GM21526 (cell line): ENCODE results near the gene IL23A.
A peak's percentile ranks its signal among the peaks of the same experiment; 100 is the strongest.

Experiments
- ATAC-seq: cut with Tn5 transposase; IDR thresholded peaks from one replicate; pipeline ENCODE4 v1.9.1; 2021; ENCODE audit warnings: moderate library complexity; ENCODE audit not compliant: unreplicated experiment, low FRiP score

Gene IL23A

DNA sequence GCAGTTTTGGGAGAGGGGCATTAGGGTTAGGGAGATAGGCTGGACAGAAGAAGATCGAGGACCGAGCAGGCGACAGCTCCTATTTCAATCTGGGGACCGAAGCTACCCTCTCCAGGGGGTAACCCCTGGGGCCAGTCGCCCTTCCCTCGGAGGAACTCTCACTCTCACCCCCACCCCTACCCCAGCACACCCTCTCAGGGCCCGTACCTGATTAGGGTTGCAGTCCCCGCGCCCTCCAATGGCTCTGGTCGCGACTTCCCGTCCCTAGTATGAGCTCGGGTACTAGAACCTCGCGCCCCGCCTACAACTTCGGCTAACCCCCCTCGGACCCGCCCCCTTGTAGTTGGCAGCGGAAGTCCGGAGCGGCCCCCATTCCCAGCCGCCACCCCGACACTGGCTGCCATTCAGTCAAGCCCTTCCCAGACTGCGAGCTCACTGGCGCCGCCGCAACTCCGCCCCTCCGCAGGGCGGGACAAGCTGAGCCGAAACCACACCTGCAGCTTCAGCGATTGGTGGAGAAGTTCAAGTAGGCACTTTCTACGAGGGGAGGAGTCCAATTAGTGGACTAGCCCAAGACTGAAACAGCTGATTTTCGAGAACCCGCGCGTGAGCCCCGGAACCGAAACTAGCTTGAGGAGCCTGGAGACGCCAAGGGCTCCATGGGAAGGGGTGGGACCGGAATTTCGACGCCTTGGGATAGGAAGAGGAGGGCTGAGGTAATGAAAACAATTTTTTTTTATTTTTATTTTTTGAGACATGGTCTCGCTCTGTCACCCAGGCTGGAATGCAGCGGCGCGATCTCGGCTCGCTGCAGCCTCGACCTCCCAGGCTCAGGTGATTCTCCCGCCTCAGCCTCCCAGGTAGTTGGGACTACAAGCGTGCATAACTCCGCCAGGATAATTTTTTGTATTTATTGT, 21.4 kb downstream of the IL23A start, which contains the start of gene STAT2:
Gene STAT2 (minus strand): TSS at position 257 of the 917 bp plus-strand sequence. CDS start 3,536 bp downstream, outside the sequence.
- peak; percentile 89 for ATAC-seq

DNA sequence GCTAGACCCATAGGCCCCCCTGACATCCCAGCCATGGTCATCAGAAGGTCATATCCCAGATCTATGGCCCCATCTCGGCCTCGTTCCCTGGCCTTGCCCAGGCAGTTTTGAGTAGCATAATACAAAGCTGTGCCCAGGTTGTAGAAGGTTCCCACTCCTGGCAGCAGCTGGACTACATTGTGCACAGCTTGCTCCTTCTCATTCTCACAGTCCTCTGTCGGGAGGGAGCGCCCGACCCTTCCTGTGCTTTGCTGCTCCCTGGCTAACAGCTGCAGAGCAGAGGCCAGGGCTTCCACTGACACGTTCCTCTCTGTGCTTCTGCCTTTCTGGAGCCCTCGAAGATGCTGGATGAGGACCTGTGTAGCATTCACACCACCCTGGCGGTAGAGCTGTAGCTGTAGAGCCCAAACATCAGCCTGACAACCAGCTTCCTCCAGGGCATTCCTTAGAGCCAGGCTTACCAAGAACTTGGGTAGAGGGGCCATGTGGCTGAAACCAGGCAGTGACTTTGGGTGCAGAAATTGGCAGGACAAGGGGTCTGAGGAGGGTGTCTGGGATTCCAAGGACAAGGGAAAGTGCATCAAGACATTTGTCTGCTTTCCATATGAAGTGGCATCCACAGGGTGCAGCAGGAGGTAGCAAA, 22.9 kb downstream of the IL23A start:
- ATAC-seq = no peak

DNA sequence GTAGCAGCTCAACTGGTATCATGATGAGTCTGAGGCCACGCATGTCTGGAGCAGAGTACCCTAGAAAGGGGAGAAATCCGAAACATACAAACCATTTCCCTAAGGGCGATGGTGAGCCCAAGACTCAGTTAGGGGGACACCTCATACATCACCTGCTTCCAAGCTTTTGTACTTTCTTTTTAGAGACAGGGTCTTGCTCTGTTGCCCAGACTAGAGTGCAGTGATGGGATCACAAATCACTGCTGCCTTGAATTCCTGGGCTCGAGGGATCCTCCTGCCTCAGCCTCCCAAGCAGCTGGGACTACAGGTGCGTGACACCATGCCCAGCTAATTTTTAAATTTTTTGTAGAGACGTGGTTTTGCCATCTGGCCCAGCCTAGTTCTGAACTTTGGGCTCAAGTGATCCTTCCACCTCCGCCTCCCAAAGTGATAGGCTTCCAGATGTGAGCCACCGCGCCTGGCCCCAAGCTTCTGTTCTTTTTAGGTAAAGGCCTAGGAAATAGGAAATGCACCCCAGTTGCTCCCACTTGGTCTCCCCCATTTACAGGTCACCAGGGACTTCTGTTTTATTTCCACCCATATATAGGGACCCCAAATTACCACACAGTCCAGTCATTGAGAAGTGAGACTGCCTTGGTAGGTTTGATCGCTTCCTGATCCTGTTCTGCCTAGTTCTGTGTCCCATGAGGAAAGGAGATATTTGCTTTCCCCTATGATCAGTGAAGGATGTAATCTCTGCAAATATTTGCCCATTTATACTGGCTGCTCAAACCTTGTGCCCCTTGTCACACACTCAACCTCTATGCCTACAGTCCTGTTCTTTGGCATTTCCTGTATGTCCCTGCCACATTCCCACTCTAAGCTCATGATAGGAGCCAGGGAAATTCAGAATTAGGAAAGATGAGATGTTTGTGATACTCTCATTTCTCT, 23.7 kb downstream of the IL23A start, which contains the start of gene APOF:
Gene APOF (minus strand): TSS at position 728 of the 930 bp plus-strand sequence. CDS start 112 bp downstream, at position 616.
- no peak for ATAC-seq

DNA sequence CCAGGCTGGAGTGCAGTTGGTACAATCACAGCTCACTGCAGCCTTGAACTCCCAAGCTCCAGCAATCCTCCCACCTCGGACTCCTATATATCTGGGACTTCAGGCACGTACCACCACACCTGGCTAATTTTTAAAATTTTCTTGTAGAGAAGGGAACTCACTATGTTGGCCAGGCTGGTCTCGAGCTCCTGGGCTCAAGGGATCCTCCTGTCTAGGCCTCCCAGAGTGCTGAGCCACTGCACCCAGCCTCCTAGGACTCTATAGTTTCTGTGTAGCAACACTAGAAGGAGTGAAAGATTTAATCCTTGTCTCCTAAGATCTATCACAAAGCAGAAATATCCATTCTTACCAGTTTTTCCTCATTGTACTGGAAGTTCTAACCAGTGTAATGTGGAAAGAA, 28.3 kb downstream of the IL23A start:
- ATAC-seq = no peak

DNA sequence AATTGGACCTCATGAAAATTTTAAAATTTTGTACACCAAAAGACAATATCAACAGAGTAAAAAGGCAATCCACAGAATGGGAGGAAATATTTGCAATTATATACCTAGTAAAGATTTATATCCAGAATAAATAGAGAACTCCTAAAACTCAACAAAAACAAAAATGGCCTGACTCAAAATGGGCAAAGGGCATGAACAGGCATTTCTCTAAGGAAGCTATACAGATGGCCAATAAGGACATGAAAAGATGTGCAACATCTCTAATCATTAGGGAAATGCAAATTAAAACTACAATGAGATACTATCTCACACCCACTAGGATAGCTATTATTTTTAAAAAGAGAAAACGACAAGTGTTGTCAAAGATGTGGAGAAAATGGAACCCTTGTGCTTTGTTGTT, 34.8 kb downstream of the IL23A start:
- no peak for ATAC-seq

DNA sequence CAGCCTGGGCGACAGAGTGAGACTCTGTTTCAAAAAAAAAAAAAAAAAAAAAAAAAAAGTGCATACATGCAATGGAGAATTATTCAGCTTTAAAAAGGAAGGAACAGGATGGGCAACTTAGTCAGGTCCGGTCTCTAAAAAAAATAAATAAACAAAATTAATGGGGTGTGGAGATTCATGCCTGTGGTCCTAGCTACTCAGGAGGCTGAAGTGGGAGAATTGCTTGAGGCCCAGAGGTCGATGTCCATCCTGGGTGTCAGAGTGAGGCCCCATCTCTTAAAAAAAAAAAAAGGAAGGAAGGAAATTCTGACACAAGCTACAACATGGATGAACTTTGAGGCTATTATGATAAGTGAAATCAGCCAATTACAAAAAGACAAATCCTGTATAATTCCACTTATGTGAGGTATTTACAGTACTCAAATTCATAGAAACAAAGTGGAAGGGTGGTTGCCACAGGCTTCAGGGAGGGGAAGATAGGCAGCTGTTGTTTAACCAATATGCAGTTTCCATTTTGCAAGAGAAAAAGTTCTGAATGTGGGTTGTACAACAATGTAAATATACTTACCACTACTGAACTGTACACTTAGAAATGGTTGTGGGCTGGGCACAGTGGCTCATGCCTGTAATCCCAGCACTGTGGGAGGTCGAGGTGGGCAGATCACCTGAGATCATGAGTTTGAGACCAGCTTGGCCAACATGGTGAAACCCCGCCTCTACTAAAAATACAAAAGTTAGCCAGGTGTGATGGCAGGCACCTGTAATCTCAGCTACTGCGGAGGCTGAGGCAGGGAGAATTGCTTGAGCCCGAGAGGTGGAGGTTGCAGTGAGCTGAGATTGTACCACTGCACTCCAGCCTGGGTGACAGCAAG, 36.3 kb downstream of the IL23A start:
- ATAC-seq = peak; percentile 35

DNA sequence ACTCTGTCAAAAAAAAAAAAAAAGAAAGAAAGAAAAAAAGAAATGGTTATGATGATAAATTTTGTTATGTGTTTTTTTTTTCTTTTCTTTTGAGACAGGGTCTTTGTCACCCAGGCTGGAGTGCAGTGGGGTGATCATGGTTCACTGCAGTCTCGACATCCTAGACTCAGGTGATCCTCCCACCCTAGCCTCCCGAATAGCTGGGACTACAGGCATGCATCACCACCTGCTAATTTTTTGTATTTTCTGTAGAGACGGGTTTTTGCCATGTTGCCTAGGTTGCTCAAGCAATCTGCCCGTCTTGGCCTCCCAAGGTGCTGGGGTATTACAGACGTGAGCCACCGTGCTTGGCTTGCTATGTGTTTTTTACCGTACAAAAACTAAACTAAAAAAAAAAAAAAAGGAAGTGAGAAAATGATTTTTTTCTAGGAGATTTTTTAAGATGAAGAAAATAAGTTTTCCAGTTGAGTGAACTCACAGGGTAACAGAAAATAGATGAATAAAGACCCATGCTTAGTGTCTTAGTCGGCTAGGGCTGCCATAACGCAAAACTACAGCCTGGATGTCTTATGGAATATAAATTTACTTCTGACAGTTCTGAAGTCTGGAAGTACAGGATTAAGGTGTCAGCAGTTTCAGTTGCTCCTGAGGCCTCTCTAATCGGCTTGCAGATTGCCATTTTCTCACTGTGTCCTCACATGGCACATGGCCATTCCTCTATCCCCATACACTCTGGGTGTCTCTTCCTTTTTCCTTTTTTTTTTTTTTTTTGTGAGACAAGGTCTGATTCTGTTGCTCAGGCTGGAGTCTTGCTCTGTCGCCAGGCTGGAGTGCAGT, 37.1 kb downstream of the IL23A start:
- ATAC-seq = peak; percentile 64

DNA sequence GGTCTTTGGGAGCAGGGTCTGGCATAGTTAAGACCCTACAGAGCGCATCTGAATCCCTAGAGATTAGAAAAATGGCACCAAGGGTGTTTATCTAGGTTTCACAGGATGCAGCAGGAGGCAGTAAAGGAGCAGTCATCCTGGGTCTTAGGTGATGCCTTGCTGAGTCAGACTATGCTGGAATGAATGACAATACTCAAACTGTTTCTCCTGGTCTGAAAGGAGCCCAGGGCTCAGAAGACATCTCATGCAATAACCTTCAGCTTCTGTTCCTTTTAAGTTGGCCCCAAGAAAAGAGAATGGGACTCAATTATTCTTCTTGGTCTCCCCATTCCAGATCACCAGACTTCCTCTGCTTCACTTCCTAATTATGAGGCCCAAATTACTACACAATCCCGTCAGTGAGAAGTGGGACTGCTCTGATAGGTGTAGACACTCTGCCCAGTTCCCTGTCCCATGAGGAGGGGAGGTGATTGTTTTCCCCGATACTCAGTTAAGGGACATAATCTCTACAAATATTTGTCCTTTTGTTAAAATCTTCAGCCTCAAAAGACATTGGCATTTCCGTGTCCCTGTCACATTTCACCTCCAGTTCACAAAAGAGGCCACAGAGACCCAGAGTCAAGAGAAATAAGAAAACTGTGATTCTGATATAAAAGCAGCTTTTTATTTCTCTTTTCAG, 38.8 kb downstream of the IL23A start:
- no peak for ATAC-seq

DNA sequence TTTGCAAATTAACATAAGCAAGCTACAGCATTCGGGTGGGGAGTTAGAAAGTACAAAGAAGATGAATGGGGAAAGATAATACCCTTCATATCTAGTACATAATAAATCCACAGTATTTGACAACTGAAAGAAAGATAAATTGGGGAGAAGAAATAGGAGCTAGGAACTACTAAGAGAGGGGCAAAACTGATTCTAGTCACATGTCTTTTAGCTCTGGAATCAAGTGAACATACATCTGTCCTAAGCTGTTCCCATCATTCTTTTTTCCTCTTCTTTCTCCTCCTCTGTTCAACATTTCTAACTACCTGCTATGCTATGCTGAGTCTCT, 39.3 kb downstream of the IL23A start:
- ATAC-seq = no peak

DNA sequence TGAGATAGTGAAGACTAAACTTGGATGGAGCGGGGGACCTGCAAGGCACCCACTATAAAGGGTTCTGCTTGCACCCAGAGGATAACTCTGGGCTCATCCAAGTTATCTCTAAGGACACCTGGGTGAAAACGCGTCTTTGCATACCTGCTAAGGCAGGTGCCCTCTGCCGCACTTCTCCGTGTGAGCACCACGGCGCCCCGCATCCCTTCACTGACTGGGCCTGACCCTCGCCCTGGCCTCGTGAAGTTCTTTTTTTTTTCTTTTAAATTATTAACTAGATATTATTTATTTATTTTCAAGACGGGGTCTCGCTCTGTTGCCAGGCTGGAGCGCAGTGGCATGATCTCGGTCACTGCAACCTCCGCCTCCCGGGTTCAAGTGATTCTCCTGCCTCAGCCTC, 43.9 kb downstream of the IL23A start:
- no peak for ATAC-seq

DNA sequence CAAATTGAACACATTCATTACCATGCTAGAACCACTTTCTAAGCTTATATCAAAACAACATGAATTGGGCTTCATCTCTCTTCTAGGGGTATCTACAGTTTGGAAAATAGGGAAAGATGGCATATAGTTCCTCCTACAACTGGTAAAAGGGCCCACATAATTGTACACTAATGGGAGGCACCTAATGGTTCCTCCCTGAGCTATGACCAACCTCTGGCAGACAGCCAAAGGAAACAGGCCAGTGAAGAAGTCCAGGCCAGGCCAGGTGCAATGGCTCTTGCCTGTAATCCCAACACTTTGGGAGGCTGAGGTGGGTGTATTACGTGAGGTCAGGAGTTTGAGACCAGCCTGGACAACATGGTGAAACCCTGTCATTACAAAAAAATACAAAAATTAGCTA, 47.2 kb downstream of the IL23A start:
- ATAC-seq = no peak

DNA sequence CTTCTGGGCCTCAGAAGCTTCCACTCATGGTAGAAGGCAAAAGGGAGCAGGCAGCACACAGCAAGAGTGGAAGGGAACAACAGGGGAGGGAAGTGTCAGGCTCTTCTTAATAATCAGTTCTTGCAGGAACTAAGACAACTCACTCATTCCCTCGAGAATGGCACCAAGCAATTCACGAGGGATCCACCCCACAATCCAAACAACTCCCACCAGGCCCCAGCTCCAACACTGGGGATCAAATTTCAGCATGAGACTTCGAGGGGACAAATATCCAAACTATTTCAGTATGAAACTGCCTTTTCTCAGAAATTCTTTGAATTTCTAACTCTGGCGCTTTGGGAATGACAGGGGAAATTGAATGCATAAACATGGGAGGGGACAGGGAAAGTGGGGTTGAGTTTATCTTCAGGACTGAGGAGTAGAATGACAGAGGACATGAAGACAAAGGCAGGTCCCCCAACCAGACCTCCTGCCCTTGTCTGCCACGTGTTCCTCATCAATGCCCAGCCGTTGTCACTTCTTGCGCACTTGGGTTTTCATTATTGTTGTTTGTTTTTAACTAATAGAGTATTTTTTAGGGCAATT, 48.6 kb downstream of the IL23A start:
- no peak for ATAC-seq

DNA sequence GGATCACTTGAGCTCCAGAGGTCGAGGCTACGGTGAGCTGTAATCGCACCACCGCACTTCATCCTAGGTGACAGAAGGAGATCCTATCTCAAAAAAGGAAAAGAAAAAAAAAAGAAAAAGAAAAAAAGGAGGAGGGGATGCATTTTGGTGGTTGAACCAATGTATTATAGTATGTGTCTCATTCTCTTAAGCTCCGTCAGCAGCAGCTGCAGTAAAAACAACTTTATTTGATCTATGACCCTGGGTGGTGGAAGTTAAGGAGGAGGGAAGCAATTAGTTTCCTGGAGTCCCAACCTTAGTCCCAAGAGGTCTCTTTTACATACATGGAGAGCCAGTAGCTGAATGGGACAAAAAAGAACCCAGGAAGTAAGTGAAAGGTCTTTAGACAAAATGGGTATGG, 50.7 kb downstream of the IL23A start:
- no peak for ATAC-seq
